NCI-H82 treated with DMSO at 0.1 percent for 48 hours (cell line): ENCODE data around the gene ZNF592.
"Not testable (repeated sequence)": the region's sequence is repeated elsewhere in the genome, so short reads cannot be mapped to it uniquely, and the experiment has no call there.

ENCODE experiments used
- DNase-seq: peaks from one replicate; lab custom pipeline; 2025; ENCODE audit not compliant: unreplicated experiment; lab: John Stamatoyannopoulos, UW

Gene ZNF592

GRCh38 chr15:84748274-84749110 lies at the start of gene ZNF592:
Gene ZNF592 (plus strand): TSS chr15:84748592. CDS start chr15:84782676, 34,084 bp downstream.
- no peak for DNase-seq

- no peak for DNase-seq
Measured at GRCh38 chr15:84699538-84700191, 48.7 kb upstream of the ZNF592 start.

GRCh38 chr15:84702961-84703482 lies 45.4 kb upstream of the ZNF592 start:
- DNase-seq, result no peak

- DNase-seq, result no peak
Measured at GRCh38 chr15:84703808-84704207, 44.6 kb upstream of the ZNF592 start.

- DNase-seq, result no peak
Measured at GRCh38 chr15:84714372-84714771, 34.0 kb upstream of the ZNF592 start.

- DNase-seq, result no peak
Measured at GRCh38 chr15:84714821-84715220, 33.6 kb upstream of the ZNF592 start.

- DNase-seq, result no peak
Measured at GRCh38 chr15:84715441-84716035, 32.9 kb upstream of the ZNF592 start.

- DNase-seq, result peak; percentile 69
Measured at GRCh38 chr15:84716036-84716732, 32.2 kb upstream of the ZNF592 start, which contains the start of gene SEC11A. Gene SEC11A (minus strand): TSS chr15:84716139. CDS start chr15:84716075, 64 bp downstream.

- no peak for DNase-seq
Measured at GRCh38 chr15:84721371-84721770, 27.0 kb upstream of the ZNF592 start.

- DNase-seq, result no peak
Measured at GRCh38 chr15:84722628-84723027, 25.8 kb upstream of the ZNF592 start.

GRCh38 chr15:84725001-84725491 lies 23.3 kb upstream of the ZNF592 start:
- DNase-seq, result no peak

- DNase-seq, result no peak
Measured at GRCh38 chr15:84727429-84727828, 21.0 kb upstream of the ZNF592 start.

- DNase-seq, result no peak
Measured at GRCh38 chr15:84731774-84732173, 16.6 kb upstream of the ZNF592 start.

- peak; percentile 15 for DNase-seq
Measured at GRCh38 chr15:84734794-84735479, 13.5 kb upstream of the ZNF592 start.

- not testable (repeated sequence) for DNase-seq
Measured at GRCh38 chr15:84735480-84736061, 12.8 kb upstream of the ZNF592 start.

- no peak for DNase-seq
Measured at GRCh38 chr15:84736375-84736774, 12.0 kb upstream of the ZNF592 start.

GRCh38 chr15:84737005-84737404 lies 11.4 kb upstream of the ZNF592 start:
- no peak for DNase-seq

GRCh38 chr15:84740691-84741090 lies 7.7 kb upstream of the ZNF592 start:
- DNase-seq, result no peak

- no peak for DNase-seq
Measured at GRCh38 chr15:84741121-84741520, 7.3 kb upstream of the ZNF592 start.
